Activated T-helper 1 cell treated with anti-CD3 and anti-CD28 coated beads, Interleukin-12 subunit alpha, Interleukin-12 subunit beta, Interleukin-2, Interleukin-4 antibody, amounts not matched to agents 30 ng/mL and 10 ng/mL and 1 ng/mL, durations not matched to agents 14 hours and 24 hours and 36 hours (primary cell): ENCODE results near the gene DISC1. TPM values are rescaled to one million over a fixed set of nuclear protein-coding genes. Genes with fewer than 3 reads are reported as not detected.
"Not testable (repeated sequence)": the region's sequence is repeated elsewhere in the genome, so short reads cannot be mapped to it uniquely, and the experiment has no call there.

Experiments
- DNase-seq: peaks from one replicate; pipeline ENCODE4 v3.0.0; 2021; ENCODE audit warnings: low spot score
- H3K27ac Mint-ChIP-seq: one replicate; pipeline ENCODE4 v1.8.0; 2021; ENCODE audit warnings: mild to moderate bottlenecking, mixed read lengths
- H3K27me3 Mint-ChIP-seq: one replicate; pipeline ENCODE4 v1.8.0; 2022; ENCODE audit warnings: mild to moderate bottlenecking, moderate library complexity, mixed read lengths; ENCODE audit not compliant: insufficient read depth
- H3K36me3 Mint-ChIP-seq: one replicate; pipeline ENCODE4 v1.8.0; 2021; ENCODE audit warnings: low read depth, mixed read lengths
- H3K4me1 Mint-ChIP-seq: one replicate; pipeline ENCODE4 v1.8.0; 2021; ENCODE audit warnings: low read depth, mixed read lengths
- H3K4me3 Mint-ChIP-seq: one replicate; pipeline ENCODE4 v1.8.0; 2021; ENCODE audit warnings: mild to moderate bottlenecking, moderate library complexity, mixed read lengths
- H3K9me3 Mint-ChIP-seq: one replicate; pipeline ENCODE4 v1.8.0; 2021; ENCODE audit warnings: mixed read lengths
- intact Hi-C: fragments of 100-400 bp; cut with micrococcal nuclease; formaldehyde crosslinking; loops from one replicate; pipeline ENCODE4 v1.15.1; 2024
- total RNA-seq: library from RNA; stranded (reverse); gene quantifications from 2 replicates; pipeline ENCODE4 v1.2.3, GENCODE V29; 2022

Gene DISC1
- 3.3 and 3.4 TPM in 2 replicates for total RNA-seq

GRCh38 chr1:231626535-231626950, at the start of gene DISC1:
Gene DISC1 (plus strand): TSS chr1:231626790. CDS start chr1:231626868, 78 bp downstream.
- Mint-ChIP-seq H3K4me3 (peak within 1 kb of the TSS; percentile 86), H3K27ac (peak within 1 kb of the TSS; percentile 71), H3K4me1 (peaks cover 32% of the 10 kb centered on the region), H3K9me3 (no peaks in the 10 kb centered on the region), H3K27me3 (peaks cover 21% of the 10 kb centered on the region), H3K36me3 (peaks cover 1% of the 10 kb centered on the region)
- DNase-seq, result peak; percentile 68
- intact Hi-C loops, result loop anchor here (1.0 to 10.0 kb wide), 3 partner anchors 98 to 498 kb away; partner anchors contain the start of genes GNPAT and TSNAX

GRCh38 chr1:231576804-231577718, 49.5 kb upstream of the DISC1 start:
- H3K27ac Mint-ChIP-seq, result no peak overlapping the region
- no peak for DNase-seq
- H3K4me3 Mint-ChIP-seq, result no peak overlapping the region
- no peaks in the 10 kb centered on the region for H3K36me3 Mint-ChIP-seq
- intact Hi-C loops, result no loop called here
- H3K9me3 Mint-ChIP-seq, result no peaks in the 10 kb centered on the region
- H3K27me3 Mint-ChIP-seq, result no peaks in the 10 kb centered on the region
- H3K4me1 Mint-ChIP-seq, result no peaks in the 10 kb centered on the region

- Mint-ChIP-seq H3K36me3 (no peaks in the 10 kb centered on the region), H3K4me1 (no peaks in the 10 kb centered on the region), H3K4me3 (no peak overlapping the region), H3K27ac (no peak overlapping the region), H3K27me3 (no peaks in the 10 kb centered on the region), H3K9me3 (no peaks in the 10 kb centered on the region)
- intact Hi-C loops, result no loop called here
- DNase-seq, result no peak
These were observed 45.7 kb upstream of the DISC1 start for GRCh38 chr1:231580874-231581273.

- no peaks in the 10 kb centered on the region for H3K9me3 Mint-ChIP-seq
- H3K27ac Mint-ChIP-seq, result no peak overlapping the region
- no peaks in the 10 kb centered on the region for H3K36me3 Mint-ChIP-seq
- DNase-seq, result no peak
- H3K27me3 Mint-ChIP-seq, result no peaks in the 10 kb centered on the region
- intact Hi-C loops, result no loop called here
- no peak overlapping the region for H3K4me3 Mint-ChIP-seq
- no peaks in the 10 kb centered on the region for H3K4me1 Mint-ChIP-seq
These were observed 44.7 kb upstream of the DISC1 start for GRCh38 chr1:231581859-231582258.

- no peaks in the 10 kb centered on the region for H3K4me1 Mint-ChIP-seq
- no peak overlapping the region for H3K4me3 Mint-ChIP-seq
- DNase-seq, result no peak
- H3K9me3 Mint-ChIP-seq, result no peaks in the 10 kb centered on the region
- intact Hi-C loops, result no loop called here
- H3K36me3 Mint-ChIP-seq, result no peaks in the 10 kb centered on the region
- no peaks in the 10 kb centered on the region for H3K27me3 Mint-ChIP-seq
- no peak overlapping the region for H3K27ac Mint-ChIP-seq
These were observed 43.2 kb upstream of the DISC1 start for GRCh38 chr1:231583376-231583775.

GRCh38 chr1:231584117-231584516, 42.5 kb upstream of the DISC1 start:
- no peak overlapping the region for H3K27ac Mint-ChIP-seq
- no peak overlapping the region for H3K4me3 Mint-ChIP-seq
- H3K9me3 Mint-ChIP-seq, result no peaks in the 10 kb centered on the region
- intact Hi-C loops, result no loop called here
- no peaks in the 10 kb centered on the region for H3K4me1 Mint-ChIP-seq
- H3K27me3 Mint-ChIP-seq, result no peaks in the 10 kb centered on the region
- no peak for DNase-seq
- no peaks in the 10 kb centered on the region for H3K36me3 Mint-ChIP-seq

GRCh38 chr1:231584921-231585320, 41.7 kb upstream of the DISC1 start:
- intact Hi-C loops, result no loop called here
- no peak overlapping the region for H3K27ac Mint-ChIP-seq

GRCh38 chr1:231590453-231591198, 36.0 kb upstream of the DISC1 start:
- H3K27me3 Mint-ChIP-seq, result peaks cover 6% of the 10 kb centered on the region
- intact Hi-C loops, result no loop called here
- H3K4me1 Mint-ChIP-seq, result peaks cover 10% of the 10 kb centered on the region
- no peak overlapping the region for H3K4me3 Mint-ChIP-seq
- no peaks in the 10 kb centered on the region for H3K36me3 Mint-ChIP-seq
- DNase-seq, result peak; percentile 12
- no peak overlapping the region for H3K27ac Mint-ChIP-seq
- H3K9me3 Mint-ChIP-seq, result no peaks in the 10 kb centered on the region

More at GRCh38 chr1:231584921-231585320, 41.7 kb upstream of the DISC1 start:
- H3K27me3 Mint-ChIP-seq, result no peaks in the 10 kb centered on the region
- no peaks in the 10 kb centered on the region for H3K9me3 Mint-ChIP-seq
- no peak for DNase-seq
- no peak overlapping the region for H3K4me3 Mint-ChIP-seq
- H3K4me1 Mint-ChIP-seq, result no peaks in the 10 kb centered on the region
- H3K36me3 Mint-ChIP-seq, result no peaks in the 10 kb centered on the region

GRCh38 chr1:231591466-231591865, 35.1 kb upstream of the DISC1 start:
- intact Hi-C loops, result no loop called here
- no peak for DNase-seq
- H3K4me1 Mint-ChIP-seq, result peaks cover 19% of the 10 kb centered on the region
- no peaks in the 10 kb centered on the region for H3K36me3 Mint-ChIP-seq
- no peak overlapping the region for H3K27ac Mint-ChIP-seq
- no peaks in the 10 kb centered on the region for H3K9me3 Mint-ChIP-seq
- no peak overlapping the region for H3K4me3 Mint-ChIP-seq
- H3K27me3 Mint-ChIP-seq, result peaks cover 6% of the 10 kb centered on the region

GRCh38 chr1:231592809-231593208, 33.8 kb upstream of the DISC1 start:
- no peak for DNase-seq
- Mint-ChIP-seq H3K36me3 (no peaks in the 10 kb centered on the region), H3K9me3 (no peaks in the 10 kb centered on the region), H3K4me1 (peaks cover 22% of the 10 kb centered on the region), H3K27me3 (peaks cover 6% of the 10 kb centered on the region), H3K27ac (no peak overlapping the region), H3K4me3 (no peak overlapping the region)
- intact Hi-C loops, result loop anchor here (1.0 kb wide), 1 partner anchor 235 kb away; no protein-coding TSS in a partner anchor

GRCh38 chr1:231593264-231593663, 33.3 kb upstream of the DISC1 start:
- H3K27me3 Mint-ChIP-seq, H3K27ac Mint-ChIP-seq, H3K9me3 Mint-ChIP-seq, H3K36me3 Mint-ChIP-seq, H3K4me3 Mint-ChIP-seq, DNase-seq, intact Hi-C loops: not testable (repeated sequence)
- peaks cover 22% of the 10 kb centered on the region for H3K4me1 Mint-ChIP-seq

- H3K9me3 Mint-ChIP-seq, result no peaks in the 10 kb centered on the region
- no peaks in the 10 kb centered on the region for H3K36me3 Mint-ChIP-seq
- no peak overlapping the region for H3K27ac Mint-ChIP-seq
- H3K4me3 Mint-ChIP-seq, result no peak overlapping the region
- no peak for DNase-seq
- peaks cover 6% of the 10 kb centered on the region for H3K27me3 Mint-ChIP-seq
- peaks cover 22% of the 10 kb centered on the region for H3K4me1 Mint-ChIP-seq
- intact Hi-C loops, result no loop called here
These were observed 32.5 kb upstream of the DISC1 start for GRCh38 chr1:231594123-231594522.

- no peak for DNase-seq
- Mint-ChIP-seq H3K27me3 (peaks cover 6% of the 10 kb centered on the region), H3K9me3 (no peaks in the 10 kb centered on the region), H3K4me1 (peaks cover 22% of the 10 kb centered on the region), H3K36me3 (no peaks in the 10 kb centered on the region), H3K27ac (no peak overlapping the region), H3K4me3 (no peak overlapping the region)
- intact Hi-C loops, result no loop called here
These were observed 31.8 kb upstream of the DISC1 start for GRCh38 chr1:231594749-231595148.
